Measurements from ENCODE around the gene SCMH1.

DNA sequence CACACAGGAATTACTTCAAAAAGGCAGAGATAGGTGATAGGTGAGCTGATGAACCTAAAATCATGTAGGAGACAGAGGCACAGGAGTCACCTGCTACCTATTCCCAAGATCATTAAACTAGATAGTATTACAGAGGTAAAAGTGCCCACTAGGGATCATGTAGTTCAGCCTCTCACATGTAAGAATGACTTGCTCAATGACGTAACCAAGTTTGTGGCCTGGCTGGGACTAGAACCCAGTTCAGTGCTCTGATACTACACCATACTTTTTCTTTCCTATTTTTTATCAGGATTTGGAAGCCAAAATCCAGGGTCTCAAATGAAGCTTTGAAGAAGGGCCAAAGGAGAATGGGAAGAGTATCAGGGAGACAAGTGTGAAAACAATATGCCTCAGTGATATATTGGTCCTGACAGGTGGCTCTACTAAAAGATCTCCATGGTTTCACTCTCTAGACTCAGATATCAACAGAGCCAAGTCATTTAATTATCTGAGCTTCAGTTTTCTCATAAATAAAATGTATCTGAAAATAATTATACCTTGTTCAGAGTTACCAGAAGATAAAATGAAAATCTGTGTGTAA lies 133.3 kb downstream of the SCMH1 start:
- TF ChIP-seq GATA3 (IDR thresholded peaks at IDR 0.05; ENCODE audit: low read depth, low read length) (no peak), GATA2 (IDR thresholded peaks at IDR 0.05; ENCODE audit: low read depth, low read length) (no peak)

All from SH-SY5Y (cell line).